ENCODE data around the gene RRP1B.

DNA sequence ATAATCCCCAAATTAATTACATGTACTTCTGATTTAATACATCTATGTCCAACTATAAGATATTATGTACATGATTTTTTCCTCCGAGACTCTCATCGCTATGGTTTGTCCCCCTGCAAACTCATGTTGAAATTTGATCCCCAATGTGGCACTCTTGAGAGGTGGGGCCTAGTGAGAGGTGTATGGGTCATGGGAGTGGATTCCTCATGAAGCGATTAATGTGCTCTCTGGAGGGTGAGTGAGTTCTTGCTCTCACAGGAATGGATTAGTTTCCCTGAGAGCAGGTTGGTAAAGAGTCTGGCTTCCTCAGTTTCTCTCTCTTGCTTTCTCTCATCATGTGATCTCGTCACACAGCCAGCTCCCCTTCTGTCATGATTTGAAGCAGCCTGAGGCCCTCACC, 16.2 kb upstream of the RRP1B start:
- no peak for TF ChIP-seq CTCF (IDR thresholded peaks at IDR 0.05; ENCODE audit: poor library complexity, severe bottlenecking)
- TF ChIP-seq REST (IDR thresholded peaks at IDR 0.05; ENCODE audit: borderline replicate concordance), result no peak
- TF ChIP-seq TAF1 (IDR thresholded peaks at IDR 0.05; ENCODE audit: low read depth), result no peak
- no peak for TF ChIP-seq EZH2 (IDR thresholded peaks at IDR 0.05; ENCODE audit: borderline replicate concordance, insufficient read depth, low read length, poor library complexity, severe bottlenecking)
- no peak for TF ChIP-seq MXI1 (conservative IDR thresholded peaks at IDR 0.05; ENCODE audit: poor library complexity, severe bottlenecking)
- TF ChIP-seq EP300 (conservative IDR thresholded peaks at IDR 0.05; ENCODE audit: poor library complexity, severe bottlenecking), result no peak
- no peak for TF ChIP-seq POLR2AphosphoS5 (IDR thresholded peaks at IDR 0.05)
- TF ChIP-seq SMC3 (conservative IDR thresholded peaks at IDR 0.05; ENCODE audit: poor library complexity), result no peak
